Inflammatory macrophage treated with lipopolysaccharide for 4 hours (primary cell): ENCODE measurements around the gene PRKCSH.
A peak's percentile ranks its signal among the peaks of the same experiment; 100 is the strongest.

ENCODE experiments used
- DNase-seq: peaks from one replicate; pipeline ENCODE4 v3.0.0-alpha.2; 2020

The PRKCSH gene

GRCh38 chr19:11479090-11479897 lies 43.9 kb downstream of the PRKCSH start:
- DNase-seq, result peak; percentile 51

GRCh38 chr19:11479898-11480714 lies 44.7 kb downstream of the PRKCSH start:
- no peak for DNase-seq

DNA sequence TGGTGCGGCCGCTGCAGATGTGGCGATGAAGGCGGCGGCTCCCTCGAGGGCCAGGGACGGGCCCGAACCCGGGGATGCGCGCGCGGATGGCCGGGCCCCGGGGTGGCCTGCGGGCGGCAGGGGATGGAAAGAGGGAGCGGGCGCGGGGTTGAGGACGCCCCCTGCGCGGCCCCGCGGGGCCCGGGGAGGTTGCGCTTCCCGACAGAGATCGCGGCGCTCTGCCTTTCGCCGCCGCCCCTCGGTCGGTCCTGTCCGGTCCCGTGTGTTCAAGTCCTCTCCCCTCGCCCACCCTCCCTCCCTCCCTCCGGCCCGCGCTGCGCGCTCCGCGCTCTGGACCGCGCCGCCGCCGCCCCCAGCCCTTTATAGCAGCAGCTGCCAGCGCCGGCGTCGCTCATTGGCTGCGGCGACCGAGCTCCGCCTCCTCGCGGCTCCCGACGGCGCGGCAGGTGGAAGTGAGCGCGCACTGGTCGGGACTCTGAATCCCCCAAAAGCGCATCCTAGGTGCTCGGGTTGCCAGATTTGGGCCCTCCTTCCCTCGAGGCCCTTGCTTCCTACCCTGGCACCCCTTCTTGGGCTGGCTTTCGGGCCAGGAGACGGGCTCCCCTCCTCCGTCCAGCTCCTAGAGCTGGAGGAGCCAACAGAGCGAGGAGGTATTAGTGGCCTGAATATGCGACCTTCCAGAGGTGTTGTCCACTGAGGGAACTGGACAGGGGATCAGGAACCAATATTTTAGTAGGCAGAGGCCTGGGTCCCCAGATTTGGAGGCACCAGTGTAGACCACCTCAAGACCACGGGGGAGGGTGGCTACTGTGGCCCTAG lies 45.5 kb downstream of the PRKCSH start, which contains the start of gene ELAVL3:
Gene ELAVL3 (minus strand): TSS at position 332 of the 819 bp plus-strand sequence. CDS start 438 bp downstream, outside the sequence.
- no peak for DNase-seq

DNA sequence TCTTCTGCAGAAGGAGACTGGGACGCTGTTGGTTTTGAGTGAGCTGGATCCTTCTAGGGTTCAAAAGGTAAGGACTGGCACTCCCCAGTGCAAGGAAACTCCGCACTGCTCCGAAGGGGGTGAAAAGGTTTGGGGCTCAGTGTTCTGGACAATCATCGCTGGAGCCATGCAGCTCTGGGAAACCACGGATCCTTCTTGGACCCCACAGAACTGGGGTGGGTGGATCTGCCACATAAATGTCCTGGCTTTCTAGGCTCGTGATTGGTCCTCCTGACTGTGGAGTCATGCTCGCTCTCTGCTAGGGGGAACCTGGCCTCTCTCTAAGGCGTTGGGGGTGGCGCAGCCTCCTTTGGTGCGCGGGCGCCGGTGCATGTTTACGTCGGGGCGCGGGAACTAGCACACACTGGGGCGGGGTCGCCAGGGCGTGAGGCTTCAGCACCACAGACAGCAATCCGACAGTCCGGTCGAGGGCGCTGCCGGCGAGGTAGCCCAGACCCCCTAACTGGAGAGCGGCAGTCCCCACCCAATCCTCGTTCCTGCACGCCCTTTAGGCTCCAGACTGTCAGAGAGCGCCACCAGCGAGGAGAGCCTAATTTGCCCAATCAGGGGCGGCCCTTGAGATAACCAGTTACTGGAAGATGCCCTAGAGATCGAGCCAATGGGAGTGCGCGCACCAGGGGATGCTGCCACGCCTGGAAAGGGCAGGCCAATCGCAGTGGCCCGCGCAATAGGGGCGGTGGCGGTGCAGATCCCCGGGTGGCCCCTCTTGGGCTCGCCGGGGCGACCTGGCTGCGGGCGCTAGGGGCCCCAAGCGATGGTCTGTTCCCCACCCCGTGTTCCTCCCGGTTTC lies 46.3 kb downstream of the PRKCSH start:
- DNase-seq, result peak; percentile 80

GRCh38 chr19:11482384-11483050 lies 47.1 kb downstream of the PRKCSH start:
- DNase-seq, result peak; percentile 84

- DNase-seq, result no peak
Measured at GRCh38 chr19:11483366-11484111, 48.1 kb downstream of the PRKCSH start.

- no peak for DNase-seq
Measured at GRCh38 chr19:11485245-11485837, 49.9 kb downstream of the PRKCSH start.

DNA sequence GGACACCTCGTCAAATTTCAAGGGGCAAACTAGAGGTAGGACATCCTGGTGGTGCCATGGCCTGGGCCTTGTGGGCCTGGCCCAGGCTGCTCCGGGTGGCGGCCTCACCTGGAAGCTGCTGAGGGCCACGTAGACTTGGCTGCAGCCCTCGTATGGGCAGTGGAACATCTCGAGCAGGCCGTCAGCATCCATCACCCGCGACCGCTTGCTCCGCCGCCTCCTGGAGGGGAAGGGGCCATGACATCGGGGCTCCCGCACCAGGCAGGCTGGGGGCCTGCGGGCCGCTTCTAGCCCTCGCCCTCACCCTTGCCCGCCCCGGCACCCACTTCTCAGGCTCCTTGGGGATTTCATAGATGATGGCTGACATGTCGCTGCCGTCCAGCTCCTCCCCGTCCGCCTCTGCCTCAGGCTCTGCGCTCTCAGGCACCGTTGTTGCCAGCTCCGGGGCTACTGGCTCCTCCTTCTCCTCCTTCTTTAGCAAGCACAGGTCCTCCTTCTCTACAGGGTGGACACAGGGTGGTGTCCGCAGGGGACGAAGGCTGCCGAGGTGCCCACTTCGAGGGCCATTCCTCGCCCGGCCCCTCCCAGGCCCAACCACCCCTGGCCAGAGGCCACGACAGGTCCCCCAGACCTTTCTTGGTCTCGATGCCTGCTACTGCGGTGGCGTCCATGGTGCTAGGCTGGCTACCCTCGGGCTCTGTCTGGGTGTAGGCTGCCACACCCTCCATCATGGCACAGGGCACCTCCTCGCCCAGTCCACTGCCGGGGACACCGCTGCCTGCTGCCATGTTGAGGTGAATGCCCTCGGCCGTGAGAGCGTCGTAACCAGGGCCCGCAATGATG lies 51.4 kb downstream of the PRKCSH start:
- DNase-seq, result no peak

DNA sequence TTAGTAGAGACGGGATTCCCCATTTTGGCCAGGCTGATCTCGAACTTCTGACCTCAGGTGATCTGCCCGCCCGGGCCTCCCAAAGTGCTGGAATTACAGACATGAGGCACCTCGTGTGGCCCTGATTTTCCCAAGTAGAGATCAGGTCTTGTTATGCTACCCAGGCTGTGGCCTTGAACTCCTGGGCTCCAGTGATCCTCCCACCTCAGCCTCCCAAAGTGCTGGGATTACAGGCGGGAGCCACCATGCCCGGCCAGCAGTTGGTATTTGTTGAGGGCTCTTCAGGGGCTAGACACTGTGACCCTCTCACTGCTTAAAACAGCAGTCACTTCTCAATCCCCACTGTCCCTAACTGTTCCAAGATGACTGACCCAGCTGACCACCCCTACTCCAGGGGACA lies 53.9 kb downstream of the PRKCSH start:
- no peak for DNase-seq

GRCh38 chr19:11494634-11495285 lies 59.3 kb downstream of the PRKCSH start:
- no peak for DNase-seq

GRCh38 chr19:11495481-11495880 lies 60.0 kb downstream of the PRKCSH start:
- DNase-seq, result no peak

GRCh38 chr19:11495885-11496284 lies 60.5 kb downstream of the PRKCSH start:
- DNase-seq, result no peak

- peak; percentile 63 for DNase-seq
Measured at GRCh38 chr19:11496391-11497163, 61.1 kb downstream of the PRKCSH start.

DNA sequence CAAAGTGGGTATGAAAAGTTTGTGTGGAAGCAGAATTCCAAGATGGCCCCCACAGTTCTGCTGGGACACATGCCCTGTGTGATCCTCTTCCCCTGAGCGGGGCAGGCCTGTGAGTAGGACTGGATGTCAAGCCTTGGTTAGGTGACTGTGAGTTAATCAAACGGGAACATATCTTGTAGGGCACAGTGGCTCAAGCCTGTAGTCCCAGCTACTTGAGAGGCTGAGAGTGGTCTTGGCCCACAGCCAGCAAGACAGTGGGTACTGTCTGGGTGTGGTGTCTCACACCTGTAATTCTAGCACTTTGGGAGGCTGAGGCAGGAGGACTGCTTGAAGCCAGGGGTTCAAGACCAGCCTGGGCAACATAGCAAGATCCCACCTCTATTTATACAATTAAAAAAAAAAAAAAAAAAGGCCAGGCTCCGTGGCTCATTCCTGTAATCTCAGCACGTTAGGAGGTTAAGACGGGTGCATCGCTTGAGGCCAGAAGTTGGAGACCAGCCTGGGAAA lies 63.8 kb downstream of the PRKCSH start:
- no peak for DNase-seq

DNA sequence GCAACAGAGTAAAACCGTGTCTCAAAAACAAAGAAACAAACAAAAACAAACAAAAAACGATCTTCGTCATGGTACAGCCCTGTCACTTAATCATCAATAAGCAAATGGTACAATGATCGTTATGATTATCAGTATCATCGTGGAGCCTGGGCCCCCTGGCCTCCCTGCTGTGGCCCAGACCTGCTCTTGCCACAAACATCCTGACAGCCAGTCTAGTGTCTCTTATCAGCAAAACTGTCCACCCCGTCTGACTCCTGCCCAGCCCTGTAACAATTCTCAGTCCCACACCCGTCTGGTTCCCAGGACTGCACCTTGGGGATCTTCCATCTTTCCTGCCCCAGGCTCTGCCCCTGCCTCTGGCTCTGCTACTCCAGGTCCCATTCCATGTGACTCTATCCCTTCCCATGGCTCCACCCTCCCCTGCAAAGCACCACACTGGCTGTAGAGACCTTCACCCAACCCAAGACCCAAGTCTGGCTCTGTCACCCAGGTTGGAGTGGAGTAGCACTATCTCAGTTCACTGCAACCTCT lies 64.5 kb downstream of the PRKCSH start:
- no peak for DNase-seq
